ENCODE results near the gene DHRS7C.

The DHRS7C gene

GRCh38 chr17:9790889-9791876 lies at the start of gene DHRS7C:
Gene DHRS7C (minus strand): TSS chr17:9791592. CDS start chr17:9791284, 308 bp downstream.
- DNase-seq = no peak

- no peak for DNase-seq
Measured at GRCh38 chr17:9839433-9839832, 48.0 kb upstream of the DHRS7C start.

- DNase-seq = no peak
Measured at GRCh38 chr17:9837551-9838471, 46.4 kb upstream of the DHRS7C start.

- no peak for DNase-seq
Measured at GRCh38 chr17:9833922-9834321, 42.5 kb upstream of the DHRS7C start.

GRCh38 chr17:9830711-9831110 lies 39.3 kb upstream of the DHRS7C start:
- DNase-seq = no peak

- no peak for DNase-seq
Measured at GRCh38 chr17:9829343-9829742, 38.0 kb upstream of the DHRS7C start.

- no peak for DNase-seq
Measured at GRCh38 chr17:9828296-9829295, 37.2 kb upstream of the DHRS7C start.

GRCh38 chr17:9825641-9826150 lies 34.3 kb upstream of the DHRS7C start, which contains the start of gene GLP2R:
Gene GLP2R (plus strand): TSS chr17:9825924. CDS start chr17:9826064, 140 bp downstream.
- no peak for DNase-seq

- DNase-seq = no peak
Measured at GRCh38 chr17:9824797-9825338, 33.5 kb upstream of the DHRS7C start.

- DNase-seq = no peak
Measured at GRCh38 chr17:9824094-9824493, 32.7 kb upstream of the DHRS7C start.

GRCh38 chr17:9821921-9822320 lies 30.5 kb upstream of the DHRS7C start, which contains the start of gene GSG1L2:
Gene GSG1L2 (minus strand): TSS chr17:9822079. CDS start chr17:9822071, 8 bp downstream.
- DNase-seq = no peak

GRCh38 chr17:9820448-9820847 lies 29.1 kb upstream of the DHRS7C start:
- no peak for DNase-seq

GRCh38 chr17:9818760-9819159 lies 27.4 kb upstream of the DHRS7C start:
- no peak for DNase-seq

- no peak for DNase-seq
Measured at GRCh38 chr17:9817086-9817485, 25.7 kb upstream of the DHRS7C start.

- DNase-seq = no peak
Measured at GRCh38 chr17:9816472-9816871, 25.1 kb upstream of the DHRS7C start.

- no peak for DNase-seq
Measured at GRCh38 chr17:9814337-9814945, 23.0 kb upstream of the DHRS7C start.

- DNase-seq = no peak
Measured at GRCh38 chr17:9813166-9813565, 21.8 kb upstream of the DHRS7C start.

GRCh38 chr17:9811537-9811936 lies 20.1 kb upstream of the DHRS7C start:
- no peak for DNase-seq

- no peak for DNase-seq
Measured at GRCh38 chr17:9811086-9811485, 19.7 kb upstream of the DHRS7C start.

- DNase-seq = no peak
Measured at GRCh38 chr17:9810100-9810949, 18.9 kb upstream of the DHRS7C start.

All from CD4-positive, alpha-beta T cell treated with Interferon alpha-2 for 1 hour (primary cell).